ENCODE data around the gene PTPRN2.

Gene PTPRN2

DNA sequence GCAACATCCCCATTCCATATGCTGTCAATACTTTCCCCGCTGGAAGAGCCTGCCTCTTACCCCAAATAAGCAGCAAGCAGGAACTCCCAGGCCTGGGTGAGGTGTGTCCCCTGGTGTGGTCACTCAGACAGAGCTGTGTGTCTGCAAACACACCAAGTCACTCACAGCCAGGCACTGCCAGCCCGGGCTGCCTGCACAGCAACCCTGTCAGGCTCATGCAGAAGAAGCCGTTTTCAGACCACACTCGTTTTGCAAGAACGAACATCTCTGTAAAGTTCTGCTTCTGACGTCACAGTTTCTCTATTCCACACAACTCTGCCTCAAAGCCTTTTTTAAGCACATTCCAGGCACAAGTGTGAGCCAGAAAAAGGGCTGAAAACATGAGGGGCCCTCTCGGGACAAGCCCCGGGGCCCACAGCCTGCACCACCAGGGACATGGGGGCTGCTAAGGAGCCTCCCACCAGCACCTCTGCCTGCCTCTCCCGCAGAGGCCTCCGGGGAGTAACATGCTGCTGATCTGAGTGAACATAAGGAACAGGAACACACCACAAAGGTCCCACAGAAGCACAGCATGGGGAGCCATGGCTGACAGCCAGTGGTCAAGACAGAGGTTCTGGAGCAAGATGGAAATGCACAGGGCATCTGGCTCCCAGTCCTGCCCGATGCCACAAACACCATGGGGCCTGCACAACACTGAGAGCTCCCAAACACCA, 11.4 kb downstream of the PTPRN2 start:
- DNase-seq, result no peak

DNA sequence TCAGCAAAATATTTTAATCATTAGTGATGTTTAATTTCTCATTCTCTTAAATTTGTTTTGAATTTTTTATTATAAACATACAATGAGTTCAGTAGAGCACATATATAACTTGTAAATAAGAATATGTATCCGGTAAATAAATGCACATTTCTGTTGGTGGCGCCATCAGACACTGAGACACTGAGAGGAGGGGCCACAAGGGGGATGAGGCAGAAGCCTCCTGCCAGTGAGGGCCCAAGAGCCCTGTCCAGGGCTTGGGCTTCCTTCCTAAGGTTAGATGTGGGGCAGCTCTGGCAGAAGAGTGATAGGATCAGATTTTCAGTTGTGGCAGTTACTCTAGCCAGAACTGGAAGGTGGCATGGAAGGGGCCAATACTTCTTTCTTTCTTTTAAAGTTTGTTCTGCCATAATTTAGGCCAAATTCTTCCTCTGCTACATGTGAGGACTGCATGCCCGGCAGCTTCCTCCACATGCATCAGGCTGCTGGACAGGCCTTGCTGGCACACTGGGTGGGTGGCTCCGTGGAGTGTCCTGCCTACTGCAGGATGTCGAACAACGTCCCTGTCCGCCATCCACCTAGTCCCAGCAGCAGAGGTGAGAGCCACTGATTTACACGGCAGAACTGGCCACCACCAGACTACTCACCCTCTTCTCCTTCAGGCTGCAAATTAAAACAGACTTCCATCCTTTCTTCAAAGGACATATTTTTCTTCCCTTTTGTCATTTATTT, 13.2 kb downstream of the PTPRN2 start:
- DNase-seq, result no peak

DNA sequence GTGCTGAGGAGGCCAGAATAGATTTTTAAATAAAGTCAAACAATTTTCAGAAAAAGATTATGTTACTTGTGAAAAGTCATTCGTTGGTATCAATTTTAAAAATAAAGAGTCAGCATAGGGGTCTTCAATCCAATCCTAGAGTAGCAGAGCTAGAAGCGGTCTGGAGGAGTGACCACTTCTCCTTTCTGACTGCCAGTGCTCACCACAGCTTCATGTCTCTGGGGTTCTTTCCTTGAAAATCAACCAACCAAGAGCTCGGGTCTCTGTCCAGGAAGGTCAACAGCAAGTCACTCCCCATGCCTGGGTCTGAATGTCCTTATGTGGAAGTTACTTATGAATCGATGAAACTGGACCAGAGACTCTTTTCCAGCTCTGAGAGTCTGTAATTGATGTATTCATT, 14.3 kb downstream of the PTPRN2 start:
- DNase-seq, result no peak

DNA sequence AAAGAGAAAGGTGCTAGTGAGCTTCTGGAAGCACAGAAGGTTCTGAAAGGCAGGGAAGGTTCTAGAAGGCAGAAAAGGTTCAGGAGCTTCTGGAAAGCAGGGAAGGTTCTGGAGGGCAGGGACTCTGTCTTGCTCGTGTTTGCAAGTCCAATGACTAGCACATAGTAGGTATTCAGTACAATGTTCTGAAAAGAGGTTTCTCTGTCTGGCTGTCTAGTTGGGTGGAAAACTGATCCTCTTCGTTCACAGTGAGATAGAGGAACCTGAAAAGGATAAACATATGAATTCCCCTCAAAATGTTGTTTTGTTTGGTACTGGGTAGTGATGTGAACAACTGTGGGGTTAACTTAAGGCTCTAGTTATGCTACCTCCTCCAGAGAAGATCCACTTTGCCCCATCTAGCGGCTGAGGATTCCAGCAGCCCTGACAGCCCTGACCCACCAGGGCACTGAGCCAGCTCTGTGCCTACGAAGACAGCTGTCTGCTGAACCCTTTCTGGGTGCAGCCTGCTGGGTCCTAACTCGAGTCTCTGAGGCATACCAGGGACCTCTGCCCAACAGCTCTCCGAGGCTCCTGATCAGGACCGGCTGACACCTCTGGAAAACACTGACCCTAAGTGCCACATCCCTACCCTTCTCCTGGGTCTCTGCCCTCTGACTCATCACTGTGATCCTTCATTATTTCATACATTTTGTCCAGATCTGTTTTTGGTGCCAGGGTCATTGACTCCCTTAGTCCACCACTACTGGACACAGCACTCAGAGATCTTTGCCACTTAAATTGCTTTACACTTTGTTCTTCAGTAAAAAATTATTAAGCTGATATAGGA, 15.4 kb downstream of the PTPRN2 start:
- DNase-seq, result peak; percentile 87

DNA sequence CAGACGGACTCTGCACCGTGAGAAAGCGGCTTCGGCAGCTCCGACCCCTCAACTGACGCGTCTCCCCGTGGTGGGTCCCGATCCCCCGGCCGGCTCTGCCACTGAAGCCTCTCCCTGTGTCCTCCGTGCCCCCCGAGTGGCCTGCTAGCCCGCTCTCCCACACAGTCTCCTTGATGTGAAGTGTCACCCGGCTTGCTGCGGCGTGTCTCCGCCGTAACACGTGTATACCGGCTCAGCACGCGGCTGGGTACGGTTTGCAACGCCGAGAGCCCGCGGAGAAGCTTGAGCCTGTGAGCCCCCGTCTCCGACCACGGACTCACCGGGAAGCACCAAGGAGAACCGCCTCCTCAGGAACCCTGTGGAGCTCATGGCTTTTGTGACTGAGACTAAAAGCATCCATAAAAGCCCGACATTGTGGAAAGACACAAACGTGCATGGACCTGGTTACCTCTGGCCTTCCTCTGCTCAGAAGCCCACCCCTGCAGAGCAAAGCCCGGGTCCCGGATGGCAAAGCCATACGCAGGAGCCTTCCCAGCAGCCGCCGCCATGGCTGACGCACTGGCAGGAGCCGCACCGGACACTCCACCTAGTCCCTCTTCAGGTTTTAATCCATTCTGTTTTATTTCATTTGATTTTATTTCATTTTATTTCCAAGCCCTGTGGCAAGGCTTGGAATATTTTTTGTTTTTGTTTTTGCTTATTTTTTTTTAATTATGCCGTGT, 17.0 kb downstream of the PTPRN2 start:
- DNase-seq, result no peak

DNA sequence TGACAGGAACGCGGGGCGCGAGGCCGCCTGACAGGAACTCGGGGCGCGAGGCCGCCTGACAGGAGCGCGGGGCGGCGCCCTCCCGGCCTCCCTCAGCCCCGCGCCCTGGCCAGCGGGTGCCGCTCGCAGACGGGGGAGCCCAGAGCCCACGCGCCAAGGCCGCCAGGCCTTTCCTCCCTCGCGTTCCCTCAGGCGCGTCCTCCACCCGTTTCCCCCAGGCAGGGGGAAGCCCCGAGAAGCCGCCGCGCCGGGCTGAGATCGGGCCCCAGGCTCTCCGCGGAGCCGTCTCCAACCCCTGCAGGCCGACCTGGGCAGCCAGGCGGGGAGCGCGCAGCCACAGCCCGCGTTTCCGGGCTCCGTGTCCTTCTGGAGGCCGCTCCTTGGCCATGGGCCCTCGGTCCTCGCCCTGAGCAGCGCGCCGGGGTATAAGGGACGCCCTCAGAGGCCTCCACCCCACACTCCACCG, 17.7 kb downstream of the PTPRN2 start:
- no peak for DNase-seq

DNA sequence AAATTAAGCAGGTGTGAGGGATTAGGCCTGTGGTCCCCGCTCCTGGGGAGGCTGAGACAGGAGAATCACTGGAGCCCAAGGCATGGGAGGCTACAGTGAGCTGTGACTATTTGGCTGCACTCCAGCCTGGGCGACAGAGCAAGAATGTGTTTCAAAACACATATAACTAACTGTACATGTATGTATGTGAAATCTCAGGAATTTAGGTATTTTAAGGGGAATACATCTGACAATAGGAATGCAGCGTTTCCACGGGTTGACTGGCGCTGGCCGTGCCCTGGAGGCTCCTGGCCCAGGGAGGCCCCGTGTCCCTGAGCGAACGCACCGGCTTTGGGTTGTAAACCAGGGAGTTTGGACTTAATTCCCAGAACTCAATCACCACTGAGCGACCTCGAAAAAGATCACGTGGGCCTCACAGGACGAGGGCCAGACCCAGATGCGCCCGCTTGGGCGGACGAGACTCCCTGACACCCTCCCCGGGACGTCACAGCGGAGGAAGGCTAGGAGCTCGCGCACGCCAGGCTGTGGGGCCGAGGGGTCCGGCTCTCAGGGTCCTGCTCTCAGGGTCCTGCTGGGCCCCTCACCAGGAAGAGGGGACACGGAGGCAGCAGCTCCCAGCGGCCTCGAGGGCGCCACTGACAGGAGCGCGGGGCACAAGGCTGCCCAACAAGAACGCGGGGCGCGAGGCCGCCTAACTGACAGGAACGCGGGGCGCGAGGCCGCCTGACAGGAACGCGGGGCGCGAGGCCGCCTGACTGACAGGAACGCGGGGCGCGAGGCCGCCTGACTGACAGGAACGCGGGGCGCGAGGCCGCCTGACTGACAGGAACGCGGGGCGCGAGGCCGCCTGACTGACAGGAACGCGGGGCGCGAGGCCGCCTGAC, 18.4 kb downstream of the PTPRN2 start:
- DNase-seq, result no peak

DNA sequence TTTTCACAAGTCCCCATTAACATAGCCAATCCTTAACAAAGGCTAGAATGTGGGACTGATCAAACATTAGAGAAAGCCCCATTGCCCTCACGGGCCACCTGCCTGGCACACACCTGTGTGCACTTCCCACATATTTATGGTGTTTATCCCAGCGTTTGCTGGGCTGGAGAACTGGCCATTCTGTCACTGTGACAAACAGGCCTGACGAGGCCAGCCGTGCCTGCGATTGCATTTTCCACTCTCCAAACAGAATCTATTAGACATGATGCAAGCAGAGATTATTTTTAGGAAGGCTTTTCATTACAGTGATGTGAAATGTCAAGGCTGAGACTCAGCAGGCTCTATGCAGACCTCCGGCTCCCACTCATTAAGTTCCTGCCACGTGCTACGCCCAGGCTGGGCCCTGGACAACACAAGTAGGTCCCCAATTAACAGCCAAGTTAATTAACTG, 20.4 kb downstream of the PTPRN2 start:
- DNase-seq, result no peak

DNA sequence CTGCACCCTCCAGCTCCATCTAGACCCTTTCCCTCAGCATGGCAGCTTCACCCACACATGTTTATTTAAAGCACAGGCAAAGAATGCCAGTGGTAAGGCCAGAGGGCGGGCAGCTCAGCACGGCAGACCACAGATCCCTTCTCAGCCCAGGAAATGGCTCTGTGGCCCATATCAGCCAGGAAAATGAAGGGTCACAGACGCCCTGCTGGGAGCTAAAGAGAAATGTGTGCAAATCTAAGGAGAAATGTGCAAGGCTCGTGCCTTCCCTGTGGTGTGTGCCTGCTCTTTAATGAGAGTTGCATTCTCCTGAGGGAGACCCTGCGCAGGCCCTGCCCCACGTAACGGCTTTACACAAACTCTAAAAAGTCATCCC, 23.0 kb downstream of the PTPRN2 start:
- DNase-seq, result no peak

DNA sequence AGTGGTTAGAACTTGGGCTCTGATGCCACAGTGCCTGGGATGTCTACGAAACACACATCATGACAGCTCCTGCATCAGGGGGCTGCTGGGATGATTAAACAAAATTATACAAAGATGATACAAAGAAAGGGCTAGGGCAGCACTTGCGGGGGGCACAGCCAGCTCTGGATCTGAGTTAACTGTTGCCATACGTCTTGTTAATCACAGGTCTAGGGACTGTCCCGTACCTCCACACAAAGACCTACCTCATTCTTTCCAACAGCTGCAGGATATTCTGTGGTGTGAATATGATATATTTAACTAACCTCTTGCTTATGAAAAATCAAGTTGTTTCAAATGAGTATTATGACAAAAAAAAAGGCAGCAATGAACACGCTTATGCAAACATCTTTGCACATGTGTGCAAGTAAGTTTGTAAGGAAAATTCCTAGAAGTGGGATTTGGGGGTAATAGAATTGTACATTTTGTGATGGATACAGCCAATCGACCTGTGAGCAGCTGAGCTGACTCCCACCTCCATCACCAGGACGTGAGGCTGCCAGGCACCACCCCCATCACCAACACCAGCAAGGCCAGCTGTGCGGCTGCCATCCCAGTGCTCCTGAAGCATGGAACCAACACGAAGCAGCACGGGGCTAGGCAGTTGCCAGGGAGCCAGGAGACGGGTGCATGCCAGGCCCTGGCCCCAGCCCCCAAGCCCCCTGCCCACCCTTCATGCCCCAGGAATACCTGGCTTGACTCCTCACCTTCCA, 23.5 kb downstream of the PTPRN2 start:
- no peak for DNase-seq

DNA sequence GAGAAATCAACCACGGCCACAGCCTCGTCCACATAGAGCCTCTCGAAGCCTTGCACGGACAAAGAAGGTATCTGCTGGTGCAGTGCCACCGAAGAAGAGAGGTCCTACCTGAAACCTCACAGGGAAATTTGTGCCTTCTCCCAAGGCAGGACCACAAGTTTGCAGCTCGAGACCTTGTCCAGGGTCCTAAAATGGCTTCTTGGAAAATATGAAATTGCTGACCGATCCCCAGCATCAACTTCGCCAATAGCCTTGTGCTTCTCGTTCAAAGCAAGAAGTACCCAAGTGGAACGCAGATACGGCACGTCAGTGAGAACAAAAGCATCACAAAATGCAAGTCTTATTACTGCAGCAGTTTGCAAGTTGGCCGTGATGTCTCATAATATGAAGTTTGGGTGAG, 24.6 kb downstream of the PTPRN2 start:
- DNase-seq, result no peak

DNA sequence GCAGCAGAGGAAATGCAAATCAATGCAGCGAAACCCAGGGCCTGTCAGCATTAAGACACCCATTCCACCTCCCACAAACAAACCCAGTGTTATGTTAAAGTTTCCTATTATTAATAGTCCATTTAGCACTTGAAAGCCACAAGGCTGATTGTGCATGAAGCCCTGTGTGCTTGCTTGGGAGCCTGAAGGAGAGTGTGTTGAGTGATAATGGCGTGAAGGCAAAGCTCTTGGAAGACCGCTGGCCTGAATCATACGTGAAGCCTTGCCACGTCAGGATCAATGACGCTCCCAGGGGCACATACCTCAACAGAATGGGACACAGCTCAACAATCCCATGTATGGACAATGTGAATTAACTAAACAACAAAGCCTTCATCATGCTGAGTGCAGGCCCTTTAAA, 25.1 kb downstream of the PTPRN2 start:
- no peak for DNase-seq

DNA sequence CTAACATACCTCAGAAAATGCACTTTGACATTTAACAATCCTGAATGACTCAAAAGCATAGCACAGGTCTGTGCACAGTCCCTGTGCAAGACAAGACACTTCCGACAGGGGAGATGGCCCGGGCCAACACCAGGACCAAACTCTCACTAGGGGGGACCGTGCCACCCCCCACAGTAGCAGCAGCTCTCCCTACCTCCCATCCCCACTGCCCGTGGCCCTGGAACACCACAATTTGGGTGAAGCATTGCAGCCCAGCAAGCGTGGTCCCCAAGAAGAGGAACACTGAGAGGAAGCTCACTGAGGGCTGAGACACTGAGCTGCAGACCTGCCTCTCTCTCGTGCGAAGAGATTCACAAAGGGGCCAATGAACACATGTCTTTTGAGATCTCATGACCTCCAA, 26.0 kb downstream of the PTPRN2 start:
- no peak for DNase-seq

DNA sequence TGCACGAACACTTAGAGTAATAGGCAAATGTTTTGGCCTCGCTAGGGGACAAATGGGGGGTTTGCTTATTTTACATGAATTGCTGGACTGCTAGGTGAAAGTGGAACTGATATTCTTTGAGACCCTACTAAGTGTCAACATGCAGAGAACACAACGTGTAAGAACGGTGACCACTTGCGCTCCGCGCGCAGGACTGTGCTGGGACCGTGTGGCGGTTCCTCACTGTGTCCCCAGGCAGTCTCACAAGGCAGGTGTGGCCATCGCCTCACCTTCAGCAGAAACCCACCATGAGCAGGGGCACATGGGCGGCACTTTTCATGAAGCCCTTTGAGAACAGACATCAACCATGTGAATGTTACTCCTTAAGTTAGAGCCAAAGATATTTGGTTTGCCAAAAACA, 27.2 kb downstream of the PTPRN2 start:
- no peak for DNase-seq

DNA sequence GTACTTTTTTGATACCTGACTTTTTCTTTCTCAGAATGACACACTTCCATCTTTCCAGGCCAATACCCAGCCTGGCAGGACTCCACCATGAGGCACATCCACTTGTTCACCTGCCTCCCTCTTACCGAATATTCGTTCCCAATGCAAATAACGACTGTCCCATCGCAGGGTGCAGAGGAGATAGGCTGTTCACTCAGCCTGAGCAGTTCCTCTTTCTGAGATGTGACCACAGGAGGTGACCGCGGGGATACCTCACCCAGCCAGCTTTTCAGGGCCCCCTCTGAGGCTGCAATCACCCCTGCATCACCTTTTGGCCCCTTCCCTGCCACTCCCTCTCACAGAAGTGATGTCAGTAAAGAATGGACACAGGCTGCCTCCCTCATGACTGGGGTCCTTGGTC, 28.3 kb downstream of the PTPRN2 start:
- DNase-seq, result no peak

DNA sequence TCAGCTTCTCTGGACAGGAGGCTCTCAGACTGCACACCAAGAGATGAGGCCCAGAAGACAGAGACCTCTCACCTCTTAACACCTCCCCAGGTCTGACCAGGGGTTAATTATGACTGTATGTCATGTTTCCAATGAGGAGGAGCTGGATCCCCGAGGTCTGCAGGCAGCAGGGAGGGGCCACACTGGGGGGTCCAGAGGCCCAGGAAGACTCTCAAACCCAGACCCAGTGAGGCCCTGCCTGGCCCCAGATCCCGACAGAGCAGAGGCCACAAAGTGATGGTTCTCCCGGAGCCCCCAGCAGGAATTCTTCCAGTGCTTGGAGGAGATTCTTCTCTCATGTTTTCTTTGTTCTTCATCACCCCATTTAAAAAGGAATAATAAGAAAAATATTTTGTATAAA, 28.8 kb downstream of the PTPRN2 start:
- DNase-seq, result no peak

DNA sequence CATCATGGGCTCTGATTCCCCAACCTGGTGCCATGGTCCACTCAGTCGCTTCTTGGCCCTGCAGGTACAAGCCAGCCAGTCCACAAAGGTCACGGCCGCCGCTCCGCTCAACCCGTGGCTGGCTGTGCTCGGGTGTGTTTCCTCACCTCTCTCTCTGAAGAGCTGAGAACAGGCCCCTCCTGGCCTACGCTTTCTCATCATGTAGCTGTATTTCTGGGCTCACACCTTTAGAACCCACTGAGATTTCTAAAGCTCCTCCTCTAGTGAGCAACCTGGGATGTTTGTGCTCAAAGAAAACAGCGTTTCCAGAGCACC, 30.2 kb downstream of the PTPRN2 start:
- DNase-seq, result no peak

DNA sequence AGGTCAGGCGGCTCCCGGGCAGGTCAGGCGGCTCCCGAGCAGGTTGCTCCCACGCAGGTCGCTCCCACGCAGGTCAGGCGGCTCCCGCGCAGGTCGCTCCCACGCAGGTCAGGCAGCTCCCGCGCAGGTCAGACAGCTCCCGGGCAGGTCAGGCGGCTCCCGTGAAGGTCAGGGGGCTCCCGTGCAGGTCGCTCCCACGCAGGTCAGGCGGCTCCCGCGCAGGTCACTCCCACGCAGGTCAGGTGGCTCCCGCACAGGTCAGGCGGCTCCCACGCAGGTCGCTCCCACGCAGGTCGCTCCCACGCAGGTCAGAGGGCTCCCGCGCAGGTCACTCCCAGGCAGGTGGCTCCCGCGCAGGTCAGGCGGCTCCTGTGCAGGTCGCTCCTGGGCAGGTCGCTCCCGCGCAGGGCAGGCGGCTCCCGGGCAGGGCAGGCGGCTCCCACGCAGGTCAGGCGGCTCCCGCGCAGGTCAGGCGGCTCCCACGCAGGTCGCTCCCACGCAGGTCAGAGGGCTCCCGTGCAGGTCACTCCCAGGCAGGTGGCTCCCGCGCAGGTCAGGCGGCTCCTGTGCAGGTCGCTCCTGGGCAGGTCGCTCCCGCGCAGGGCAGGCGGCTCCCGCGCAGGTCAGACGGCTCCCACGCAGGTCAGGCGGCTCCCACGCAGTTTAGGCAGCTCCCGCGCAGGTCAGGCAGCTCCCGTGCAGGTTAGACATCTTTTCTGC, 30.7 kb downstream of the PTPRN2 start:
- no peak for DNase-seq

DNA sequence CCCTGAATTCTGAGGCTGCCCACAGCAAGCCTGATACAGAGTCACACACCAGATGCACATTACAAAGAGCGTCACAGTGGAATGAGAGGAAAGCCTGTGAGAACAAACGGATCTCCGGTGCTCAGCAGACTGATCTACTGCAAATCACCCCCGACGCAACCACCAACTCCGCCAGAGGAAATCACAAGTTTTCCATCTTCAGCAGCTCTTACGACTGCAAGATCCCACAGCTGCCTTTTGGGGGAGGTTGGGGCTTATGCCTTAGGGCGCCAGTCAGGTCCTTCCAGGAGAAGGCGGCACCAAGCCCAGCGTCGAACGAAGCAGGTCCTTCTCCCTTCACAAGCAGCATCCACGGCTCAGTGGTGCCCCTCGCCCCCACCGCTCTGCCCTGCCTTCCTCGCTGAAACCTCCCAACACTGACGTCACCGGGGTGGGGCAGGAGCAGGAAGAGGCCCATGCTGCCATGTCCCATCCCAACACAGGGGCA, 32.5 kb downstream of the PTPRN2 start:
- DNase-seq, result no peak

DNA sequence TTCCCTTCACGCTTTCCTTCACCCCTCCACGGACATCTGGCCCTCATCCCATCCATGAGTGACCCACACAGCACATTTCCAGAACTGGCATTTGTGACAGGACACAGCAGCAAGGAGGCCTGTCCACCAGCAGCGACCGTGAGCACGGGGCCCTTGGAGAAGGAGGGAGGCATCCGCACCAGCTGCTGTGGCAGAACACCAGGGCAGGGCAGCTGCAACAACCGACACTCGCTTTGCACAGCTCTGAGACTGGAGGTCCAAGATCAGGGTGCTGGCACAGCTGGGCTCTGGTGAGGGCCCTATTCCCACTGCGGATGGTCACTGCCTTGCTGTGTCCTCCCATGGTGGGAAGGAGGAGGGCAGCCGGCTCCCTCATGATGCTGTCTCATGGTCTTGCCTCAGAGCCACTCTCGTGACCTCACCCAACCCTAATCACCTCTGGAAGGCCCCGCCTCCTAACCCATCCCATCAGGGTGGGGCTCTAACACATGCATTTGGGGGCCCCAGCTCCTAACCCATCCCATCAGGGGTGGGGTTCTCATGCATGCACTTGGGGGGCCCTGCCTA, 36.7 kb downstream of the PTPRN2 start:
- DNase-seq, result no peak
